Activated T-cell treated with anti-CD3 and anti-CD28 coated beads, Interleukin-2, amount 50 U/mL, for 4 hours (primary cell): ENCODE data around the gene CAMTA1. TPM values are rescaled to one million over a fixed set of nuclear protein-coding genes. Genes with fewer than 3 reads are reported as not detected.

Experiments used
- ATAC-seq, 2 donors: fragments of 200-7000 bp; cut with Tn5 transposase; one replicate each; pipeline ENCODE4 v1.10.0; 2021
- DNase-seq: peaks from one replicate; pipeline ENCODE4 v3.0.0-alpha.2; 2020
- H3K27me3 Mint-ChIP-seq: one replicate; pipeline ENCODE4 v1.8.0; 2021; ENCODE audit warnings: low read depth, mixed read lengths
- H3K36me3 Mint-ChIP-seq: one replicate; pipeline ENCODE4 v1.8.0; 2022; ENCODE audit warnings: mixed read lengths; ENCODE audit not compliant: insufficient read depth
- H3K4me1 Mint-ChIP-seq: one replicate; pipeline ENCODE4 v1.8.0; 2021; ENCODE audit warnings: low read depth, mixed read lengths
- H3K4me3 Mint-ChIP-seq: one replicate; pipeline ENCODE4 v1.8.0; 2021; ENCODE audit warnings: mild to moderate bottlenecking, moderate library complexity, mixed read lengths
- H3K9me3 Mint-ChIP-seq: one replicate; pipeline ENCODE4 v1.8.0; 2021; ENCODE audit warnings: mixed read lengths
- total RNA-seq, 3 donors: library from RNA; stranded (reverse); gene quantifications; one replicate each; pipeline ENCODE4 v1.2.1, GENCODE V29; 2021

The CAMTA1 gene
- total RNA-seq, 3 donors from 2014 or later, result 47.5 to 50.3 (median 47.7) TPM

- Mint-ChIP-seq H3K27me3 (no peaks in the 10 kb centered on the region), H3K36me3 (no peaks in the 10 kb centered on the region), H3K9me3 (no peaks in the 10 kb centered on the region), H3K4me3 (no peak overlapping the region), H3K4me1 (no peaks in the 10 kb centered on the region)
- DNase-seq, result no peak
- no peak for ATAC-seq
These were observed 659.1 kb downstream of the CAMTA1 start for GRCh38 chr1:7444363-7444762.

- H3K27me3 Mint-ChIP-seq, result no peaks in the 10 kb centered on the region
- no peaks in the 10 kb centered on the region for H3K9me3 Mint-ChIP-seq
- no peaks in the 10 kb centered on the region for H3K4me1 Mint-ChIP-seq
- no peak for DNase-seq
- no peak overlapping the region for H3K4me3 Mint-ChIP-seq
- no peaks in the 10 kb centered on the region for H3K36me3 Mint-ChIP-seq
- no peak for ATAC-seq
These were observed 661.8 kb downstream of the CAMTA1 start for GRCh38 chr1:7447093-7447492.

DNA sequence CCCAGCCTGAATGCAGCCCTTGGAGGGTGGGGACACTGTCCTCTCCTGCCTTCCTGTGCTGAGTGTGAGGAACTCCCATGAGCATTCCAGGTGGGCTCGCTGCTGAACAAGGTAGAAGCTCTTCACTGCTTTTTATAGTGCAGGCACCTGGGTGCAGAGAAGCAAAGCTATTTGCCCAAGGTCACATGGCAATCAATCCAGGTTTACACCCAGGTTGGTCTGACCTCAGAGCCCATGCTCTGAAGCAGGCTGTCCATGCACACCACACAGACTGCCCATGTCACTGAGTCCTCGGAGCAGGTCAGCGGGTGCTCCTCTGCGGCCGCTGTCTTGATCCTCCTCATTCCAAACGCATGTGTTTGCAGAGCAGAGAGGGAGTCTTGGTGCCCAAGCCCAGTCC lies 662.5 kb downstream of the CAMTA1 start:
- H3K36me3 Mint-ChIP-seq, result no peaks in the 10 kb centered on the region
- ATAC-seq (no peak), DNase-seq (no peak)
- no peaks in the 10 kb centered on the region for H3K4me1 Mint-ChIP-seq
- H3K9me3 Mint-ChIP-seq, result no peaks in the 10 kb centered on the region
- H3K4me3 Mint-ChIP-seq, result no peak overlapping the region
- H3K27me3 Mint-ChIP-seq, result no peaks in the 10 kb centered on the region

DNA sequence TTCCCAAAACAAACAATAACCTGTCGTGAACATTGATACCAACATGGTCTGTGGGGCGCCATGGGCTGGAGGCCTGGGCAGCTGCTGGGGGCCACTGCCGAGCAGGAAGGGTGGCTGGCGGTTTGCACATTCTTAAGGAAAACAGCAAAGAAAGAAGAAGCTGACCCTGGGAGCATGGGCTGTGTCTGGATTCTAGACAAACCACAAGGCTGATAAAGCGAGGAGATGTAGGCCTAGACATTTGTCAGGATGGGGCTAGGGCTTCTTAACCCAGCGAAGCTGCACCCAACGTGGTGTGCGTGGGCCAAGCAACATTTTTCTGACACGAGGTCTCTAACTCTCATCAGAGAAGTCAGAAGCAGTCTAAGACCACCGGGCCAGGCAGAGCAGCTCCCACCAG lies 663.7 kb downstream of the CAMTA1 start:
- no peaks in the 10 kb centered on the region for H3K36me3 Mint-ChIP-seq
- no peak for DNase-seq
- ATAC-seq, result no peak
- H3K9me3 Mint-ChIP-seq, result no peaks in the 10 kb centered on the region
- H3K27me3 Mint-ChIP-seq, result no peaks in the 10 kb centered on the region
- no peak overlapping the region for H3K4me3 Mint-ChIP-seq
- no peaks in the 10 kb centered on the region for H3K4me1 Mint-ChIP-seq

DNA sequence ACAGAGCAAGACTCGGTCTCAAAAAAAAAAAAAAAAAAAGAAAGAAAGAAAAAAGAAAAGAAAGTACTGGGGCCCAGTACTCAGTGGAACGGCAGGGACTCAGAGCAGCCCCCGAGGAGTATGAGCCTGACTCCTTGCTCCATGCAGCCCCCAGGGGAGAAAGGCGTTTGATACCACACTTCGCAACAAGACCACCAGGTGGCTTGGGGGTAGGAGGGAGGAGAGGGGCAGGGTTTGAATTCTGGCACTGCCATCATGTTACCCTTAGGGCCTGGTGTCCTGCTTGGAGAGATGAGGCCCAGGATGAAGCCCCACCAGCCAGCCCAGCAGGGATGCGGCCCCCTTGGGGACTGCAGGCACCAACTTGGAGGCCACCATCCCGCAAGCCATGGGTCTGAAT lies 664.5 kb downstream of the CAMTA1 start:
- no peaks in the 10 kb centered on the region for H3K4me1 Mint-ChIP-seq
- H3K9me3 Mint-ChIP-seq, result no peaks in the 10 kb centered on the region
- H3K36me3 Mint-ChIP-seq, result no peaks in the 10 kb centered on the region
- ATAC-seq (no peak), DNase-seq (no peak)
- H3K4me3 Mint-ChIP-seq, result no peak overlapping the region
- no peaks in the 10 kb centered on the region for H3K27me3 Mint-ChIP-seq

GRCh38 chr1:7450838-7451237 lies 665.6 kb downstream of the CAMTA1 start:
- H3K9me3 Mint-ChIP-seq, result no peaks in the 10 kb centered on the region
- no peaks in the 10 kb centered on the region for H3K4me1 Mint-ChIP-seq
- DNase-seq, result no peak
- no peak for ATAC-seq
- H3K36me3 Mint-ChIP-seq, result no peaks in the 10 kb centered on the region
- H3K4me3 Mint-ChIP-seq, result no peak overlapping the region
- peaks cover 3% of the 10 kb centered on the region for H3K27me3 Mint-ChIP-seq

DNA sequence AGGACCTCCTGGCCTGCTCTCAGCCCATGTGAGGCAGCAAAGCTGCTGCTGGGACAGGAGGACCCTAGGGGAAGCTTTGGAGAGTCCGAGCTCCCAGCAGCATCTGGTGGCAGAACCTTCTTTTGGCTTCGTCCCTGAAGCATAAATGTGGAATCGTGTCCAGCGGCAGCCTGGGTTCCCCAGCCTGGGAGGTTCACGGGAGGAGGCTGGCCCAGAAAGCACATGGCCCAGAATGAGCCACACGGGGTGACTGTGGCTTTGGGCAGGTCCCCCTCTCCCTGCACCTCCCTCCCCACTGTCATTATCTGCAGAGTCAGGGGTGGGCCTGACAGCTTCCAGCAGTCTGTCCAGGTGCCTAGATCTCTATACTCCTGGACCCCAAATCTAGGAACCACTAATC lies 667.8 kb downstream of the CAMTA1 start:
- no peak for ATAC-seq
- Mint-ChIP-seq H3K9me3 (no peaks in the 10 kb centered on the region), H3K27me3 (peaks cover 3% of the 10 kb centered on the region), H3K4me3 (no peak overlapping the region), H3K36me3 (no peaks in the 10 kb centered on the region), H3K4me1 (no peaks in the 10 kb centered on the region)
- no peak for DNase-seq

GRCh38 chr1:7454052-7454815 lies 669.0 kb downstream of the CAMTA1 start:
- Mint-ChIP-seq H3K9me3 (no peaks in the 10 kb centered on the region), H3K4me1 (no peaks in the 10 kb centered on the region), H3K27me3 (peaks cover 3% of the 10 kb centered on the region), H3K4me3 (no peak overlapping the region), H3K36me3 (no peaks in the 10 kb centered on the region)
- ATAC-seq, result no peak
- DNase-seq, result no peak

GRCh38 chr1:7454895-7455784 lies 669.9 kb downstream of the CAMTA1 start:
- Mint-ChIP-seq H3K9me3 (no peaks in the 10 kb centered on the region), H3K4me3 (no peak overlapping the region), H3K4me1 (no peaks in the 10 kb centered on the region), H3K36me3 (no peaks in the 10 kb centered on the region), H3K27me3 (peaks cover 3% of the 10 kb centered on the region)
- ATAC-seq (no peak), DNase-seq (no peak)

- Mint-ChIP-seq H3K9me3 (no peaks in the 10 kb centered on the region), H3K4me1 (no peaks in the 10 kb centered on the region)
These were observed 670.8 kb downstream of the CAMTA1 start for GRCh38 chr1:7455796-7456721.

DNA sequence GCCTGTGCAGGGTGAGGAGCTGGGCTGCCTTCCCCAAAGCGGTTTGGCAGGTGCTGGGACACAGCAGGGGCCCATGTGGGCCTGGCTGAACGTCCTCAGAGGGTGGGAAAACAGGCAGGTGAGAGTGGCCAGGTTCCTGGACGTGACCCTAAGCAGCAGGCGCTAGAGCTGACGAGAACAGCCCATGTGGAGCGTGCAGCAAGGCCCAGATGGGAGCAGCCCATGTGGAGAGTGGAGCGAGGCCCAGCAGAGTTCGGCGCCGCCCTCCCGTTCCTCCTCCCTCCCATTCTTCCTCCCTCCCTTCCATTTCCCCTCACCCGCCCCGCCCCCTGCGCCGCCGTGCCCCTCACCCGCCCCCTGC lies 671.4 kb downstream of the CAMTA1 start:
- Mint-ChIP-seq H3K9me3 (no peaks in the 10 kb centered on the region), H3K27me3 (peaks cover 3% of the 10 kb centered on the region)
- no peak for DNase-seq

More at GRCh38 chr1:7455796-7456721, 670.8 kb downstream of the CAMTA1 start:
- ATAC-seq, result no peak
- Mint-ChIP-seq H3K4me3 (no peak overlapping the region), H3K27me3 (peaks cover 3% of the 10 kb centered on the region), H3K36me3 (no peaks in the 10 kb centered on the region)
- DNase-seq, result no peak

DNA sequence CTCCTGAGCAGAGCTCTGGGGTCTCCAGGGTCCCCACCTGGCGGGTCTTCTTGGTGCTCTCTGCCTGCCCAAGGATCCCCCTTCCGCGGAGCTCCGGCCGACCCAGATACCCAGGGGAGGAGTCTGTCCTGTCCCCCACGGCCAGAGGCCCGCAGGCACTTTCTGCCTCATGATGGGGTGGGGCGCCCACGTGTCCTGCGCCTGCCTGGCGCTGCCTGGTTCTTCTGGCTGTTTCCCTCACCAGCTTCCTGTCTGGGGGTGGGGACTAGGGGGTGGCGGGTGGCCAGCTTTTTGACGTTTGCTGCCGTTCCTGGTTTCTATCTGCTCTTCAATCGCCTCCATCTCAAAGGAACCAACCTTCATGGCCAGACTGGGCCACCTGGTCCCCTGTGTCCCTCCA lies 672.6 kb downstream of the CAMTA1 start:
- H3K4me3 Mint-ChIP-seq, result no peak overlapping the region
- H3K9me3 Mint-ChIP-seq, result no peaks in the 10 kb centered on the region
- DNase-seq, result no peak
- no peaks in the 10 kb centered on the region for H3K36me3 Mint-ChIP-seq
- no peak for ATAC-seq
- H3K4me1 Mint-ChIP-seq, result no peaks in the 10 kb centered on the region
- peaks cover 3% of the 10 kb centered on the region for H3K27me3 Mint-ChIP-seq

More for the DNA sequence above, 671.4 kb downstream of the CAMTA1 start:
- Mint-ChIP-seq H3K36me3 (no peaks in the 10 kb centered on the region), H3K4me3 (no peak overlapping the region), H3K4me1 (no peaks in the 10 kb centered on the region)
- no peak for ATAC-seq

DNA sequence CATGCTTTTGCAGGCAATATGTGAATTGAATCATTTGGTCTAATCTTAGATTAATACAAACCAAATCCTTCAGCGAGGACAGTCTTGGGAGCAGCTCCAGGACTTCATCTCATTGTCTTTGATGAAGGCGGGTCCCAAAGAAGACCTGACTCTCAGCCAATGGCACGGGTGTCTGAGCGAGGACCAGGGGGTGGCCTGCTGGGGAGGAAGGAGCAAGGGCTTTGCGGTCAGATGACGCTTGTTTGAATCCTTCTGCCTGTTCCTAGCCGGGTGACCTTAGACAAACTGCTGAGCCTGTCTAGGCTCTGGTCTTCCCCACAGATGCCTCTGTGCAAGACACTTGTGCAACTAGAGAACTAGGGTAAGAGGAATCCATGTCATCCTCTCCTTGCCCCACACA lies 673.7 kb downstream of the CAMTA1 start:
- Mint-ChIP-seq H3K36me3 (no peaks in the 10 kb centered on the region), H3K9me3 (no peaks in the 10 kb centered on the region), H3K4me1 (no peaks in the 10 kb centered on the region), H3K4me3 (no peak overlapping the region), H3K27me3 (peaks cover 3% of the 10 kb centered on the region)
- ATAC-seq (no peak), DNase-seq (no peak)

DNA sequence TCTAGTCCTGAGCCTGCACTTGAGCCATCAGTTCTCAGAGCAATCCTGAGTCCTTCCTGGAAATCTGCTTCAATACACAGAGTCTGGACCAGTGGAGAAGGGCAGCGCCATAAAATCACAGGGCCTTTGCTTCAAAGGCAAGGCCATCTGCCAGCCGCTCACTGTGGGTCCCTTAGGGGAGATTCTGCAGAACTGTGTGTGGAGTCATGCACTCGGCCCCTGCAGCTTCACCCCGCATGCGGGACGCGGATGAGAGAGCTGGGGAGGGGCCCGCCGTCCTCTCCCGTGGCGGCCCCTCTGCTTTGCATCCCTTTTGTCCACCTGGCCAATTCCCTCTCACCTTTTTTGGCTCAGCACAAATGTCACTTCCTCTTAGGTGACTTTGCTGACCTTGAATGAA lies 674.7 kb downstream of the CAMTA1 start:
- Mint-ChIP-seq H3K4me1 (no peaks in the 10 kb centered on the region), H3K4me3 (no peak overlapping the region), H3K9me3 (no peaks in the 10 kb centered on the region), H3K36me3 (no peaks in the 10 kb centered on the region), H3K27me3 (peaks cover 3% of the 10 kb centered on the region)
- ATAC-seq (no peak), DNase-seq (no peak)
